ENCODE measurements around the gene ADGRV1.

GRCh38 chr5:90549729-90550275 is 8.8 kb upstream of the ADGRV1 start:
- TF ChIP-seq, protein P1, sequence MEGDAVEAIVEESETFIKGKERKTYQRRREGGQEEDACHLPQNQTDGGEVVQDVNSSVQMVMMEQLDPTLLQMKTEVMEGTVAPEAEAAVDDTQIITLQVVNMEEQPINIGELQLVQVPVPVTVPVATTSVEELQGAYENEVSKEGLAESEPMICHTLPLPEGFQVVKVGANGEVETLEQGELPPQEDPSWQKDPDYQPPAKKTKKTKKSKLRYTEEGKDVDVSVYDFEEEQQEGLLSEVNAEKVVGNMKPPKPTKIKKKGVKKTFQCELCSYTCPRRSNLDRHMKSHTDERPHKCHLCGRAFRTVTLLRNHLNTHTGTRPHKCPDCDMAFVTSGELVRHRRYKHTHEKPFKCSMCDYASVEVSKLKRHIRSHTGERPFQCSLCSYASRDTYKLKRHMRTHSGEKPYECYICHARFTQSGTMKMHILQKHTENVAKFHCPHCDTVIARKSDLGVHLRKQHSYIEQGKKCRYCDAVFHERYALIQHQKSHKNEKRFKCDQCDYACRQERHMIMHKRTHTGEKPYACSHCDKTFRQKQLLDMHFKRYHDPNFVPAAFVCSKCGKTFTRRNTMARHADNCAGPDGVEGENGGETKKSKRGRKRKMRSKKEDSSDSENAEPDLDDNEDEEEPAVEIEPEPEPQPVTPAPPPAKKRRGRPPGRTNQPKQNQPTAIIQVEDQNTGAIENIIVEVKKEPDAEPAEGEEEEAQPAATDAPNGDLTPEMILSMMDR (IDR thresholded peaks at IDR 0.05), result no peak
- no peak for TF ChIP-seq POLR2A (IDR thresholded peaks at IDR 0.05)
